Activated naive CD8-positive, alpha-beta T cell treated with anti-CD3 and anti-CD28 coated beads, Interleukin-2, amount 50 U/mL, for 24 hours (primary cell): Measurements from ENCODE around the gene CHDH.

Experiments
- ATAC-seq: fragments of 150-1000 bp; cut with Tn5 transposase; one replicate; pipeline ENCODE4 v1.10.0; 2021
- DNase-seq: peaks from one replicate; pipeline ENCODE4 v3.0.0; 2021
- H3K27ac Mint-ChIP-seq: one replicate; pipeline ENCODE4 v1.8.0; 2021; ENCODE audit warnings: mild to moderate bottlenecking, mixed read lengths
- H3K27me3 Mint-ChIP-seq: one replicate; pipeline ENCODE4 v1.8.0; 2021; ENCODE audit warnings: mixed read lengths
- H3K36me3 Mint-ChIP-seq: one replicate; pipeline ENCODE4 v1.8.0; 2021; ENCODE audit warnings: low read depth, mixed read lengths
- H3K4me1 Mint-ChIP-seq: one replicate; pipeline ENCODE4 v1.8.0; 2021; ENCODE audit warnings: mixed read lengths
- H3K4me3 Mint-ChIP-seq: one replicate; pipeline ENCODE4 v1.8.0; 2021; ENCODE audit warnings: mild to moderate bottlenecking, moderate library complexity, mixed read lengths
- H3K9me3 Mint-ChIP-seq: one replicate; pipeline ENCODE4 v1.8.0; 2021; ENCODE audit warnings: mixed read lengths

CHDH gene, protein sequence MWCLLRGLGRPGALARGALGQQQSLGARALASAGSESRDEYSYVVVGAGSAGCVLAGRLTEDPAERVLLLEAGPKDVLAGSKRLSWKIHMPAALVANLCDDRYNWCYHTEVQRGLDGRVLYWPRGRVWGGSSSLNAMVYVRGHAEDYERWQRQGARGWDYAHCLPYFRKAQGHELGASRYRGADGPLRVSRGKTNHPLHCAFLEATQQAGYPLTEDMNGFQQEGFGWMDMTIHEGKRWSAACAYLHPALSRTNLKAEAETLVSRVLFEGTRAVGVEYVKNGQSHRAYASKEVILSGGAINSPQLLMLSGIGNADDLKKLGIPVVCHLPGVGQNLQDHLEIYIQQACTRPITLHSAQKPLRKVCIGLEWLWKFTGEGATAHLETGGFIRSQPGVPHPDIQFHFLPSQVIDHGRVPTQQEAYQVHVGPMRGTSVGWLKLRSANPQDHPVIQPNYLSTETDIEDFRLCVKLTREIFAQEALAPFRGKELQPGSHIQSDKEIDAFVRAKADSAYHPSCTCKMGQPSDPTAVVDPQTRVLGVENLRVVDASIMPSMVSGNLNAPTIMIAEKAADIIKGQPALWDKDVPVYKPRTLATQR

DNA sequence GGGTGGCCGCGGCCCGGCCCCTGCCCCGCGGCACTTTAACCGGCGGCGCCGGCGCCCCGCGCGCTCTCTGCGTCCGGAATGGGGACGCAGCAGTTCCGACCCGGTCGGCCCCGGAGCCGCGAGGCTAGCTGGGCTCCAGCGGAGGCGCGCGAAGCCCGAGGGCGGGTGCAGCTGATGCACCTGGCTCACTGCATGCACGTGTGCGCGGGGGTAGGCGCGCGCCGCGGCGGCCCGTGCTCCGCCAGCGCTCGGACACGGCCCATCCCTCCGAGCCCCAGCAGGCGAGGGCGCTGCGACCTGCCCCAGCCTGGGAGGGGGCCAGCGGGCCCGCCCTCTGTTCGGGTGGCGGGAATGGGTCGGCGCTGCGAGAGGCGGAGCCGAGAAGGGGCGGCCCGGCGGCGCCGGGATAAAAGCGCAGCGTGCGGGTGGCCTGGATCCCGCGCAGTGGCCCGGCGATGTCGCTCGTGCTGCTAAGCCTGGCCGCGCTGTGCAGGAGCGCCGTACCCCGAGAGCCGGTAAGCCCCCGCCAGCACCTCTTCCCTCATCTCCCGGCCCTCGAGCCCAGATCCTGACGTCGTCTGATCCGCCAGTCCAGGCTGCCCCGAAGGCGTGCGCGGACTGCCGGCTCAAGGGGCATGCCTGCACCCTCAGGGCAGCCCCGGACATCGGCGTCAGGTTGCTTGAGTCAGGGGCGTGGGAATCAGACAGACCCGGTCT lies at the start of gene CHDH, which contains the start of gene IL17RB:
Gene CHDH, minus strand, starts transcription at position 286 of the 717 bp plus-strand sequence. CDS start 22,411 bp downstream, outside the sequence.
Gene IL17RB, plus strand, starts transcription at position 435 of the 717 bp plus-strand sequence. Its CDS starts 21 bp downstream, at position 456.
- Mint-ChIP-seq H3K36me3 (no peaks in the 10 kb centered on the region), H3K27ac (no peak within 1 kb of the TSS), H3K4me3 (peak within 1 kb of the TSS; percentile 58), H3K9me3 (no peaks in the 10 kb centered on the region), H3K4me1 (peaks cover 10% of the 10 kb centered on the region), H3K27me3 (peaks cover 58% of the 10 kb centered on the region)
- ATAC-seq (peak; percentile 45), DNase-seq (peak; percentile 14)

DNA sequence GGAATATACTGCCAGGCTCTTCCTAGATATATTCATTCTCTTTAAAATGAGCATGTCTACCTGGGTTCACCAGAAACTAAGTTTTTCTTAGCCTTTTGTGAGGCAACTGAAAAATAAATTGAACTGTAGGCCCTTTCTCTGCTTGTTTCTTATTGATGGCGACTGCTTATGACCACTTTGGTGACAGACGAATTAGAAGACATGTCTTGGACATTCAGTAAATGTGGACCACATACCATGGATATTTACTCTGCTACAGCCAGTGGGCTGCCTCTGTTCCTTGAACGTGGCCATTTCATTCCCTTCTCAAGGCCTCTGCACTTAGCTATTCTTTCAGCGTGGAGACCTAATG lies 46.0 kb upstream of the CHDH start:
- Mint-ChIP-seq H3K4me3 (peak overlapping the region; percentile 91), H3K36me3 (peaks cover 34% of the 10 kb centered on the region), H3K27me3 (peaks cover 15% of the 10 kb centered on the region), H3K27ac (peak overlapping the region; percentile 95), H3K4me1 (peaks cover 47% of the 10 kb centered on the region), H3K9me3 (peaks cover 10% of the 10 kb centered on the region)
- ATAC-seq (no peak), DNase-seq (no peak)

DNA sequence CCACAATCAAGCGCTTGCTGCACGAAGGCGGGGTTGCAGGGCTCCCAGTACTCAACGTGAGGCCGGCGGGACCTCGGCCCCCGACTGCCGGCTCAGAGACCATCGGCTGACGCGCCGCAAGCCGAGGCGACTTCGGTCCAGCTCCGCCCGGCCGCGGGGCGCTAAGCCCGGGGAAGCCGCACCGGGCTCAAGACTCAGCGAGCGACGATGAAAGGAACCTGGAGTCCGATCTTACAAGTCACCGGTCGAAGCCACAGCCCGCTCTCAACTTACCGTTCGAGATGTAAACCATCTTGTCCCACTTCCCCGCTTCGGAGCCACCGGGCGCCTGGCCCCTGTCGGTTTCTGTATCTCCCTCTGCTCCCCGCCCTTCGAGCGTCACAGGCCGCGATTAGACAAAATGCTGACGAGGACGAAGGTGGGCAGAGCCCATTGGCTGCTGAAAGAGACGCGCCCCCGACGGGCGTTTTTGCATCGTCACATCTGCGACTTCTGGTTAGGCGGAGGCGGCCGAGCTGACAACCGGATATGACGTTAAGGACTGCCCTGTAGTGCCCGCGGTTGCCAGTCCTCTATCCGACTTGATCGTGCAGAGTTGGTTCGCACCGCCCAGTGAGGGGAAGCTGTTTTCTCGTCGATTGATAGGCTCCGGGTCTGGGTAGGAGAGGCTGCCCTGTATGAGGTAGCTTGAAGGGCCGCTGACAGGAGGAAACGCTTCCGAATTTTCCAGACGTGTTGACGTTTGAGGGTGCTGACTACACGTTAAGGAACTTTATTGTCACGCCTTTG lies 45.5 kb upstream of the CHDH start, which contains the start of gene SELENOK:
Gene SELENOK, minus strand, starts transcription at position 363 of the 789 bp plus-strand sequence.
- peak; percentile 95 for DNase-seq
- H3K27ac Mint-ChIP-seq: peak within 1 kb of the TSS; percentile 95
- peak within 1 kb of the TSS; percentile 91 for H3K4me3 Mint-ChIP-seq
- H3K4me1 Mint-ChIP-seq: peaks cover 53% of the 10 kb centered on the region
- ATAC-seq: peak; percentile 98
- peaks cover 11% of the 10 kb centered on the region for H3K27me3 Mint-ChIP-seq
- peaks cover 10% of the 10 kb centered on the region for H3K9me3 Mint-ChIP-seq
- H3K36me3 Mint-ChIP-seq: peaks cover 40% of the 10 kb centered on the region

DNA sequence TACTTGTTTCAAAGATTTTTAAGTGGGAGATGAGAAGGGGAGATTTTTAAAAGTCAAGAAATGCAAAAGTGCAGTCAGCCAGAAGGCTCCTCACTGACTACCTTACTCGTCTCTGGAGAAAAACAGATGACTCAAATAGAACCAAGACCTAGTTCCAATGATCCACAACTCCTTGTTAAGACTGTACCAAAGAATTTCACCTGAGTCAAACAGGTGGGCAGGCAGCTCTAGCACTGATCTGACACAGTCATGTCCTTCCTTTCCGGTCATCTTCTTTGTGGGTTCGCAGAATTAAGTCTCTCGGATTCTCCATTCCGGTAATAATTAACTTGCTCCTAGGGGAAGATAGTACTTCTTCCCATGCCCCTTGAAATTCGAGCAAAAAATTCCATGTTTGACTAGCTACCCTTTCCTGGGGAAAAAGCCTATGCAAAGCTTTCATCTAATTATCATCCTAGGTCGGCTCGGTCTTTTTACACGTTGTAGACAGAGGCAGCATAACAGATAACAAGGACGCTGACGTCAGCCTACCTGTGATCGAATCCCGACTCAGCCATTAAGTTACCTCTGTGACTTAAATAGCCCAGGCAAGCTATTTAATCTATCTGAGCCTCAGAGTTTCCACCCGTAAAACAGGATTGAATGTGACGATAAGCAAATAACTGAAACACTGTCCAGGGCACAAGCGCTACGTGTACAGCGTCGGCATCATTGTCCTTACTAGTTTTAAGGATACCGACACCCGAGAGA lies 44.7 kb upstream of the CHDH start:
- ATAC-seq (peak; percentile 23), DNase-seq (peak; percentile 34)
- peaks cover 42% of the 10 kb centered on the region for H3K36me3 Mint-ChIP-seq
- H3K27me3 Mint-ChIP-seq: peaks cover 7% of the 10 kb centered on the region
- H3K4me3 Mint-ChIP-seq: peak overlapping the region; percentile 91
- H3K27ac Mint-ChIP-seq: peak overlapping the region; percentile 95
- H3K9me3 Mint-ChIP-seq: peaks cover 10% of the 10 kb centered on the region
- H3K4me1 Mint-ChIP-seq: peaks cover 54% of the 10 kb centered on the region

DNA sequence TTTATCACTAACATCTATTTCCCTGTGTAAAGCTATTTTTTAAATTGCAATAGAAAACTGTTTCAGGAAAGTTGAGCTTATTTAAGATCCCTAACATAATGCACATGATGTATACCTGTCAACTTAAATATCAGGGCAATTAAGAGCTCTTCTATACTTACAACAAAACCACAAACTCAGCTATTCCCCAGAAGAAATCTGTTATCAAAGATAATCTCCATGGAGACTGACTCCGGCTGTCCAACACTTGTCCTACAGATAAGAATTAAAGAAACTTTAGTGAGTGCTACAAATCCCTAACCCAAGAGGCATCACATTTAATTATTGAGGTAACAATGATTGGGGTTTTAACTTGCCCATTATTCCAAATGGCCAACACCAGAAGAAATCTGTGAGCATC lies 42.0 kb upstream of the CHDH start:
- Mint-ChIP-seq H3K36me3 (peaks cover 40% of the 10 kb centered on the region), H3K4me1 (peaks cover 54% of the 10 kb centered on the region), H3K4me3 (no peak overlapping the region), H3K9me3 (peaks cover 9% of the 10 kb centered on the region), H3K27me3 (no peaks in the 10 kb centered on the region), H3K27ac (no peak overlapping the region)
- DNase-seq (no peak), ATAC-seq (no peak)

DNA sequence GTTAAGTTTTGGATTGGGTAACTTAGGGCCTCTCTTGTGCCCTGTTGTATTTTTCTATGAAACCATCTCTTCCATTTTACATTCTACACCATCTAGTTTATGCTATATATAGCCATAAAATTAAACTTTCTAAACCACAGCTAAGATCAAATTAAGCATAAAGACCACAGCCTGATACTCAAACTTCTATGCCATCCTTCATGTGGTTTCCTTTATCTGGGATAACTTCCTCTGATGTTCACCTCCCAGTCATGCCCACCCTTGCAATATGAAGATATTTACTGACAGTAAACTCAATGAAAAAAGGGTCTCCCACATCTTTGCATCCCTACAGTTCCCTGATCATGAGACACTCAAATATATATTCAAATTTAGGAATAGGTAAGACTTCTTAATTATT lies 41.2 kb upstream of the CHDH start:
- Mint-ChIP-seq H3K36me3 (peaks cover 36% of the 10 kb centered on the region), H3K4me3 (no peak overlapping the region), H3K27me3 (no peaks in the 10 kb centered on the region), H3K27ac (no peak overlapping the region), H3K9me3 (peaks cover under 1% of the 10 kb centered on the region), H3K4me1 (peaks cover 50% of the 10 kb centered on the region)
- ATAC-seq (no peak), DNase-seq (no peak)

DNA sequence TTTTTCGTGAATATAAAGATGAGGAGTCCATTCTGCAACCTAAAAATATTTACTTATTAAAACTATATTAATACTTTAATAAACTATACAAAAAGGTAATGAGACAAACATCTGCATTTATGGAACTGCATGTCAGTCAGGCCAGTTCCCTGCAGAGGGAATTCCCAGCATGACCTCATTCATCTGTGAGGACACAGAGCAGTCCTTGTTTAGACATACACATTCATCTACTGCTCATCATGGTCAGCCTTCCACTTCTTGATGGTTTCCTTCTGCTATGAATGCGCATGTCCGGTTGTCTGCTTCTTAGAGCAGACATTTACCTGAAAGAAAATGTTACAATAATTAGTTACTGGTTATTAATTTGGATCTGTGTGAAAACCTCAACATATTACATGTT lies 39.0 kb upstream of the CHDH start:
- Mint-ChIP-seq H3K4me3 (no peak overlapping the region), H3K27ac (peak overlapping the region; percentile 17), H3K36me3 (peaks cover 29% of the 10 kb centered on the region), H3K4me1 (peaks cover 47% of the 10 kb centered on the region), H3K9me3 (no peaks in the 10 kb centered on the region), H3K27me3 (no peaks in the 10 kb centered on the region)
- DNase-seq (no peak), ATAC-seq (no peak)

DNA sequence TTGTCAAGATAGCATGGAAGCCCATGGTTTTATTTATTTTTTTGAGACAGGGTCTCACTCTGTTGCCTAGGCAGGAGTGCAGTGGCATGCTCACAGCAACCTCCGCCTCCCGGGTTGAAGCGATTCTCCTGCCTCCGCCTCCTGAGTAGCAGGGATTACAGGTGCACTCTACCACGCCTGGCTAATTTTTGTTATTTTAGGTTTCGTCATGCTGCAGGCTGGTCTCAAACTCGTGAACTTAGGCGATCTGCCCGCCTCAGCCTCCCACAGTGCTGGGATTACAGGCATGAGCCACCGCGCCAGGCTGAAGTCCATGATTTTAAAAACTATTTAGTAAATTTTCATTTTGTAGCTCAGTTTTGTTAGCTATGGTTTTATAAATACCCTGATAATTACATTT lies 38.4 kb upstream of the CHDH start:
- H3K4me1 Mint-ChIP-seq: peaks cover 46% of the 10 kb centered on the region
- H3K27me3 Mint-ChIP-seq: no peaks in the 10 kb centered on the region
- no peak for DNase-seq
- peaks cover 28% of the 10 kb centered on the region for H3K36me3 Mint-ChIP-seq
- no peak overlapping the region for H3K4me3 Mint-ChIP-seq
- no peak overlapping the region for H3K27ac Mint-ChIP-seq
- H3K9me3 Mint-ChIP-seq: no peaks in the 10 kb centered on the region
- no peak for ATAC-seq

DNA sequence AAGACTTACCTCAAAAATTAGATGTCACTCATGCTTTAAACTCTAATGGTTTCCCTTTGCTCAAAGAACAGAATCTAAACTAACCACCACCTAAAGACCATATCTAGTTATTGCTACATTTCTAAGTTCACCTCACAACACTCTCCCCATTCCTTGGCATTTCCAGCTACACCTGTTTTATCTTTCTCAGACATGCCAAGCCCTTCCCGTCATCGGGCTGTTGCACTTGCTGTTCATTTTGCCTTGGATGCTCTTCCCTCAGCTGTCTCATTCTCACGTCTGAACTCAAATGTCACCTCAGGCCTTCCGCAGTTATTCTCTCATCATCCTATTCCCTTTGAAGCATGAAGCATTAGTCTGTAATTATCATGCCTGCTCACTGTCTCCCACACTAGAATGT lies 36.8 kb upstream of the CHDH start:
- no peak overlapping the region for H3K27ac Mint-ChIP-seq
- H3K4me3 Mint-ChIP-seq: no peak overlapping the region
- H3K27me3 Mint-ChIP-seq: no peaks in the 10 kb centered on the region
- peaks cover 36% of the 10 kb centered on the region for H3K4me1 Mint-ChIP-seq
- no peaks in the 10 kb centered on the region for H3K9me3 Mint-ChIP-seq
- ATAC-seq: no peak
- DNase-seq: no peak
- H3K36me3 Mint-ChIP-seq: peaks cover 27% of the 10 kb centered on the region

DNA sequence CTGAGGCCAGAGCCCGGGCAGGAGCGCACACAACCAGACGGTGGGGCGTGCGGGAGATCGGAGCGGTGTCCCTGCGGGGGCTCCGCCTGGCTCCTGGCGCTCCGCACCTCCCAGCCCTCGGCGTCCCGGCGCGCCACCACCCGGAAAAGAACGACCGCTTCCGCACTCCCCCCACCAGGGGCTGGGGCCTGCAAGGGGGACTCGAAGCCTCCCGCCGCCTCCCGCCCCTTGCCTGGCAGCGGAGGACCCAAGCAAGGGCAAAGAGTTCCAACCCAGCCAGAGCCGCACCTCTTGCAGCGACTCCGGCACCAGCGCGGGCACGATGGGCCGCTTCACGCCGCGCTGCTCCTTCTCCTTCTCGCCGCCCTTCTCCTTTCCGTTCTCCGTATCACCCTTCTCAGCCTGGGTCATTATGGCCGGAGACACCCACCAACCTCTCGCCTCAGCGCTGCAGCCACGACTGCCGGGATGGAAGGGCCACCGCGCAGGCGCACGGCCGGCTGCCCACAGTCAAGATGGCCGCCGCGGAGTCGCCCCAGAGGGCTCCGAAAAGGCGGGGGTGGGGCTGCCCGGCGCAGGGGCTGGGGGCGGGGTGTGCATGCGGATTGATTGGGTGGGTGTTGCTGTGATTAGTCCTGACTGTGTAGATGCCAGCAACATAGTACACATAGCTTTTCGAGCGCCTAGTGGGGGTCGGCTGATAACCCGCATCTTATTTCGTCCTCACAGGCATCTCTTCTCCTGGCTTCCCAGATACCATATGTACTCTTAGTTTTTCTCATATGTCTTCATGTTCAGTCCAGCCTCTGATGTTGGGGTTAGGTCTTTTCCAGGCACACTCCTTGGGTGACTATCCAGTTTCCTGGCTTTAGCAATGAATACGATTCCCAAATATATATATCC lies 35.7 kb upstream of the CHDH start, which contains the start of gene ACTR8:
Gene ACTR8, minus strand, starts transcription at position 462 of the 903 bp plus-strand sequence. Its CDS starts 51 bp downstream, at position 411.
- Mint-ChIP-seq H3K27me3 (no peaks in the 10 kb centered on the region), H3K9me3 (no peaks in the 10 kb centered on the region), H3K27ac (peak within 1 kb of the TSS; percentile 98), H3K4me1 (peaks cover 25% of the 10 kb centered on the region), H3K4me3 (peak within 1 kb of the TSS; percentile 99), H3K36me3 (peaks cover 27% of the 10 kb centered on the region)
- DNase-seq (peak; percentile 88), ATAC-seq (peak; percentile 90)

DNA sequence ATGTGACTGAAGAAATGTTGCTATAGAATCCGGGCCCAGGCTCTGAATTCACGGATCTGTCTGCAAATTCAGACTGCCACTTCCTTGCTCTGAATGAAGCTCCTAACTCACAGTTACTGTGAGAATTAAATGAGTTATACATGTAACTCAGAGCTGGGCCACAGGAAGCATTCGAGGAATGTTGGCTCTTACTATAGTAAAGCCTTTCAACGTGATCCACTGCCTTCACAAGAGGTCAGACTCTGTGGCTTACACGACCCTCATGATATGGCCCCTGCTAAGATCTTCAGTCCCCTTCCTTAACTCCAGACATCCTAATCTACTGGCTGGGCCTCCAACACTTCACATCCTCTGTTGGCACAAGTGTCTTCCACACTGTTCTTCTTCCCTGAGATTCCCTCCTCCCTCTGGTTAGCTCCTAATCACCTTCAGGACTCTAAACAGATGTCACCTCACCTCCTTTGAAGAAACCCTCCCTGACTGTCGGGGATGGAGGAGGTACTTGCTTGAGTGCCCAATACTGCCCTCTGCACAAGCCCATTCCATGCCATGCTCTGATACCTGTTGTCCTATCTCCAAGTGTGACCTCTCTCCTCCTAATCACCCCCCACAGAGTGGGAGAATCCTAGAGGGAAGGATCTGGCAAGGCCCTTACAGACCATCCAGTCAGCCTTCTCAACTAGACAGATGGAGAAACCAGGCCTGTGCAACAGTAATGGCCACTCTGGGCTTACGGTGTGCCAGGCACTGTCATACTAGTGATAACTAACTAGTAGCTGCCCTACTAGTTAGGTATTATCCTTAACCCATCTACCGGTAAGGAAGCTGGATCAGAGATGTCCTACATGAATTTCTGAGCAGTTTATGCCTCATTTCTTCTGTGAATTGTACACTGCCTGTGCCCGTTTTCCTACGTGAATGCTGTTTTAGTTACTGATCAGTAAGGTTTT lies 34.5 kb upstream of the CHDH start:
- H3K36me3 Mint-ChIP-seq: peaks cover 30% of the 10 kb centered on the region
- peak overlapping the region; percentile 99 for H3K4me3 Mint-ChIP-seq
- H3K9me3 Mint-ChIP-seq: no peaks in the 10 kb centered on the region
- DNase-seq (no peak), ATAC-seq (no peak)
- H3K27me3 Mint-ChIP-seq: no peaks in the 10 kb centered on the region
- H3K27ac Mint-ChIP-seq: peak overlapping the region; percentile 98
- H3K4me1 Mint-ChIP-seq: peaks cover 21% of the 10 kb centered on the region
